ENCODE results near the gene BARX1.
A peak's percentile ranks its signal among the peaks of the same experiment; 100 is the strongest.
"Not testable (repeated sequence)": the region's sequence is repeated elsewhere in the genome, so short reads cannot be mapped to it uniquely, and the experiment has no call there.

BARX1 gene

GRCh38 chr9:93955111-93955980, at the start of gene BARX1:
Gene BARX1, minus strand, starts transcription at chr9:93955355. Its CDS starts 209 bp downstream, at chr9:93955146.
- DNase-seq: no peak

- DNase-seq: peak; percentile 45
These were observed 47.4 kb upstream of the BARX1 start for GRCh38 chr9:94002316-94003140.

GRCh38 chr9:93996863-93997262, 41.7 kb upstream of the BARX1 start:
- DNase-seq: no peak

- no peak for DNase-seq
These were observed 41.2 kb upstream of the BARX1 start for GRCh38 chr9:93996367-93996766.

- DNase-seq: no peak
These were observed 39.4 kb upstream of the BARX1 start for GRCh38 chr9:93994545-93994944.

GRCh38 chr9:93994132-93994531, 39.0 kb upstream of the BARX1 start:
- no peak for DNase-seq

- DNase-seq: no peak
These were observed 37.7 kb upstream of the BARX1 start for GRCh38 chr9:93992830-93993229.

GRCh38 chr9:93990448-93990847, 35.3 kb upstream of the BARX1 start:
- DNase-seq: no peak

GRCh38 chr9:93988056-93988455, 32.9 kb upstream of the BARX1 start:
- DNase-seq: no peak

- DNase-seq: no peak
These were observed 29.7 kb upstream of the BARX1 start for GRCh38 chr9:93984860-93985259.

- DNase-seq: no peak
These were observed 28.7 kb upstream of the BARX1 start for GRCh38 chr9:93983875-93984274.

GRCh38 chr9:93979721-93980120, 24.6 kb upstream of the BARX1 start:
- no peak for DNase-seq

- peak; percentile 29 for DNase-seq
These were observed 23.4 kb upstream of the BARX1 start for GRCh38 chr9:93978551-93978950.

- no peak for DNase-seq
These were observed 21.8 kb upstream of the BARX1 start for GRCh38 chr9:93976973-93977372.

- DNase-seq: no peak
These were observed 20.9 kb upstream of the BARX1 start for GRCh38 chr9:93976081-93976480.

GRCh38 chr9:93975262-93975661, 20.1 kb upstream of the BARX1 start:
- no peak for DNase-seq

- no peak for DNase-seq
These were observed 19.0 kb upstream of the BARX1 start for GRCh38 chr9:93974151-93974550.

GRCh38 chr9:93972655-93973054, 17.5 kb upstream of the BARX1 start:
- DNase-seq: not testable (repeated sequence)

GRCh38 chr9:93969328-93969661, 14.1 kb upstream of the BARX1 start:
- no peak for DNase-seq

- peak; percentile 12 for DNase-seq
These were observed 13.5 kb upstream of the BARX1 start for GRCh38 chr9:93968451-93969327.

- no peak for DNase-seq
These were observed 12.1 kb upstream of the BARX1 start for GRCh38 chr9:93967020-93967803.
